Inflammatory macrophage treated with lipopolysaccharide for 1 hour (primary cell): ENCODE results near the gene RICTOR.
A peak's percentile ranks its signal among the peaks of the same experiment; 100 is the strongest.

Experiments
- DNase-seq, 2 donors: peaks; one replicate each; pipeline ENCODE4 v3.0.0-alpha.2; 2020 to 2022

Gene RICTOR

GRCh38 chr5:38929838-38930237 is 144.4 kb downstream of the RICTOR start:
- DNase-seq, result no peak

DNA sequence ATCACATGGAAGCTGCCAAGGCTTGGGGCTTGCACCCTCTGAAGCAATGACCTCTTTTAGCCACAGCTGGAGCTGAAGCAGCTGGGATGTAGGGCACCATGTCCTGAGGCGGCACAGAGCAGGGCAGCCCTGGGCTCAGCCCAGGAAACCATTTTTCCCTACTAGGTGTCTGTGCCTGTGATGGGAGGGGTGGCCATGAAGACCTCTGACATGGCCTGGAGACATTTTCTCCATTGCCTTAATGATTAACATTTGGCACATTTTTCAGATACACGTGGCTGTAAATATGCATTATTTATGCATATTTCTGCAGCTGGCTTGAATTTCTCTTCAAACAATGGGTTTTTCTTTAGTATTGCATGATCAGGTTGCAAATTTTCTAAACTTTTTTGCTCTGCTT is 146.7 kb downstream of the RICTOR start:
- DNase-seq, result no peak

GRCh38 chr5:38926121-38926520 is 148.1 kb downstream of the RICTOR start:
- no peak for DNase-seq

- no peak for DNase-seq
Observed at GRCh38 chr5:38925154-38925925, 148.9 kb downstream of the RICTOR start.

DNA sequence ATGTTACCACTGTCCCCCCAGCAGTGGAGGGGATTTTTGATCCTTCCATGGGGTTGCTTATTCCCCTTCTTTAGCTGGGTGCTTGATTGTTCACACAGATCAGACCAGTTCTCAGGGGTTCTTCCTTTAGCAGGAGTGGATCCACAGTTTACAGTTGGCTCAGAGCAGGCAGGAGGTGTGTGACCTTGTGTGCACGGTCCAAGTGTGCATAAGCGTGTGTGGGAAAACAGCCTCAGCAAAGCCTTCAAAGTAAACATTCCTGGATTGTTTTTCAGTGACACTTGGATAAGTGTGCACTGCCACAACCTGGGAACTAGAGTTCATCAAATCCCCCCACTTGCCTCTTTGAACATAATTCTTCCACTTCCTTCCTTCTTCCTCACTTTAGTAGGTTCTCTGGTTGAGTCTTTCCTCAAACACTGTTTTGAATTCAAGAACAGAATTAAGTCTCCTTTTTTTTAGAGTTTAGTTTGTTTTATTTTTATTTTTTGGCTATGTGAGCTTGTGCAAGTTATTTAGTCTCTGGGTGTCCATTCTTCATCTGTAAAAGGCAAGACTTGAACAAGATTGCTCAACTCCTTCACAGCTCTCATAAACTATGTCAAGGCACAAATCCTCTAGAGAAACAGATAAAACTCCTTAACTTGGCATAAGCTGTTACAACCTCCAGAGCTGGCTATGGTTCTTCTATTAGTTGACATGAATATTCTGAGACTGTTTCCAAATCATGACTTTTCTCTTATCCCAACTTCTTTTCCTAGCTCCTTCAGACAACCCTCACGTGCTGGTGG is 150.3 kb downstream of the RICTOR start:
- DNase-seq, result no peak

DNA sequence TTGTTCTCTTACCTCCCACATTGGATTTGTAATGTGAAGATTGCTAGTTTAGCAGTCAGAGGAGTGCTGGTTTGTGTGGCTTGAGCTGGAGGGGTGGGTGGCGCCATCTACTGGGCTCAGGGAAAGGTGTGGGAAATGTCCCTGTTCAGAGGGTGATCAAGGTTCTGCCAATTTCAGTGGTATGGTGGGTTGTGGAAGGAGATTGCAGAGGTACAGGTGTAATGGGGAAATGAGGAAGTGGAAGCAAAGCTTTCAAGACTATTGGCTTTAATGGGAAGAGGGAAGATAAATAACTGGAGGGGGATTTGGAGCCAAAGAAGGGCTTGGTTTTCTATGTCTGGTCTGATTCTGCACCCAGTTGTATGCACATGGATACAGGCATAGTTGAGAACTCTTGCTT is 152.0 kb downstream of the RICTOR start:
- DNase-seq, result peak; percentile 12 to 46

DNA sequence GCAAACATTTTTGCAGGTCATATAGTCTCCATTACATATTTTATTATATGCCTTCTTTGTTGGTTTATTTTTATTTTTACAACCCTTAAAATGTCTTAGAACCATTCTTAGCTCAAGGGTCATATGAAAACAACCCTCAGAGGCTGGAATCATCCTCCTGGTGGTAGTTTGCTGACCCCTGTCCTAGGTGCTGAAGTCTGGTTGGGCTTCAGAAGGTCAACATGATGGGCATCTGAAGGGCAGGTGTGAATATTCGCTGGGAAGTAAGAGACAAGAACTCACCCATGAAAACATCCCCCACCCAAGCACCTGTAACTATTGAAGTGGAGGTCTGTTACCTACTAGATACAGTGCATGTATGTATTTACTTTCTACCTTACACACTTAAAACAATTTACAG is 153.0 kb downstream of the RICTOR start:
- DNase-seq, result no peak

DNA sequence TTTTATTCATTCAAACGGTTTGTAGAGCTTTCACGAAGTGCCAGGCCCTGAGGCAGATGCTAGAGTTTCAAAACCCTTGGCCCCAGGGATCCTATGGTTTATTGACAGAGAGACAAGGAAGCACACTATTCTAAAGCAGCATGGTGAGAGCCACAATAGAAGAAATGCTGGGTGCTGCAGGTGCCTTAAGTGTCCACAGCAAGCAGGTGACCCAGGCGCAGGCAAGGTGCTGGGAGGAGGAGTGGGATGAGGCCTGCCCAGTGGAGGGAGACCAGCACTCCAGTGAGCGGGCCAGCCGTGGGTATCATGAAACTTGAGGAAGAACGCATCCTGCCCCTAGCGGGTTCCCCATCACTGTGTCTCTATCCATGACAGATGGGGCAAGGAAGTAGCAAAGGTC is 157.4 kb downstream of the RICTOR start:
- DNase-seq, result no peak

DNA sequence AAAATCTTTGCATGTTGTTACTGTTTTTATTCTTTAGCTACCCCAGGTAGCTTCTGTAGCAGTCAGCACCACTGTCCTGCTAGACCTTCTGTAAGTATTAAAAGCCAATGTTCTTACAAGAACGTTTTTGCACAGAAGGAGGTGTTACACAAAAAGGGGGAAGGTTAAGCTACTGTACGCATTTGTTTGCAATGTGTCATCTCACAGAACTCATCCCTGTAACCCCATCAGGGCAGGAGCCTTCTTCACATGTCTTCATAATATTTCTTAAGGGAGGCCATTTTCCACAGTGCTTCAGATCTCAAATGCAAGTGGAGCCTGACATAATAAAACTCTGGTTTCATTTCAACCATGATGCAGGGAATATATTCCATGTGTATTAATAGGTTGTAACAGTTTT is 160.5 kb downstream of the RICTOR start:
- no peak for DNase-seq

GRCh38 chr5:38911933-38912332 is 162.3 kb downstream of the RICTOR start:
- no peak for DNase-seq

GRCh38 chr5:38906503-38906902 is 167.7 kb downstream of the RICTOR start:
- no peak for DNase-seq

- DNase-seq, result no peak
Observed at GRCh38 chr5:38905516-38905915, 168.7 kb downstream of the RICTOR start.

DNA sequence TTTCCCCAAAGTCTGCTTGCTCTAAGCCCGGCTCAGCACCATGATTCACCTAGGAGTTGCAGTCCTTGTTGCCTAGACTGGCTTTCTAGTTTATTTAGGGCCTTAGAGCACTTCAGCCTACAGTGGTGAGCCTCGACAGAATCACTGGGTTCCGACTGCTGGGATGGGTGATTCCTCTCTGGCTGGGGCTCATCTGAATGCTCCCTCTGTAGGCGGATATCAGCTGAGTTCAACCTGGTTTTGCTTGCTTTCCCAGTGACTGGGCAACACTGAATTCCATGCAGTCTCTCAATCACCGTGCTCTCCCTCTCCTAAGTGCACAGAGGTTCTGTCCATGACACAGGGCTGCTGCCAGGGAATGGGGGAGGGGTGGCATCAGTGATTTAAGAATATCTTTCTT is 174.3 kb downstream of the RICTOR start:
- no peak for DNase-seq

DNA sequence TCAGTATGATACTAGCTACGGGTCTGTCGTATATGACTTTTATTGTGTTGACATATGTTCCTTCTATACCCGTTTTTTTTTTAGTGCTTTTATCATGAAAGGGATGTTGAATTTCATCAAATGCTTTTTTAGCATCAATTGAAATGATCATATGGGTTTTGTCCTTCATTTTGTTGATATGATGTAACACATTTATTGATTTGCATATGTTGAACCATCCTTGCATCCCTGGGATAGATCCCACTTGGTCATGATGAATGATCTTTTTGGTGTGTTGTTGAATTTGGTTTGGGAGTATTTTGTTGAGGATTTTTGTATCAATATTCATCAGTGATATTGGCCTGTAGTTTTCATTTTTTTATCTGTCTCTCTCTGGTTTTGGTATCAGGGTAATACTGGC is 177.4 kb downstream of the RICTOR start:
- no peak for DNase-seq

- no peak for DNase-seq
Observed at GRCh38 chr5:38892363-38892762, 181.8 kb downstream of the RICTOR start.

DNA sequence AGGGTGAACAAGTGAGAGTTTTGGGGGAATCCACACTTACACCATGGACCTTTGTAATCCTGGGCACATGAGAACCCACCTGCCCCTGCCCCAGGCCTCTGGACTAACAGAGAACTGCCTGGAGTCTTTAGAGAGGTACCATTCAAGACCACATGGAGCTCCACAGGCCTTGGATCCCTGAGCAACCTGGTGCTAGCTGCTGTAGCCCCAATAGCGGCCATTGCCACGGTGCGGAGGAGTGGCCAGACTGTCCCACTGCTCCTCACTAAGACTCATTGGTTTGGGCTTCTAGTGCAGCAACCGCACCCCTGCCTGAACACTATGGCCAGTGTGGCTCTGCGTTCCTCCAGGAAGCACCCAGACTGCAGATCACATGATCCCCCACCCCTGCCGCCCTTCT is 182.6 kb downstream of the RICTOR start:
- no peak for DNase-seq

- no peak for DNase-seq
Observed at GRCh38 chr5:38889424-38889823, 184.8 kb downstream of the RICTOR start.

- DNase-seq, result no peak
Observed at GRCh38 chr5:38888041-38888440, 186.2 kb downstream of the RICTOR start.
